ENCODE measurements around the gene FAM124B. TPM values are rescaled to one million over a fixed set of nuclear protein-coding genes. Genes with fewer than 3 reads are reported as not detected.

Gene FAM124B
- total and polyA plus RNA-seq, 2 of the 8 experiments (the other 6 are each of a cell fraction or from before 2014, with no cell fraction given), result 2.1 to 2.6 TPM

- no peak overlapping the region for H3K18ac ChIP-seq (ENCODE audit: extremely low read depth, low read length)
- TF ChIP-seq CBX8 (IDR thresholded peaks at IDR 0.05; ENCODE audit: borderline replicate concordance, low read depth, low read length), result no peak
- TF ChIP-seq CHD1 (IDR thresholded peaks at IDR 0.05; ENCODE audit: low read depth, low read length), result no peak
- no peak for TF ChIP-seq JUN (IDR thresholded peaks at IDR 0.05; ENCODE audit: low read depth, low read length)
- TF ChIP-seq YY1 (IDR thresholded peaks at IDR 0.05; ENCODE audit: low read depth, low read length), result no peak
- no peak for TF ChIP-seq POLR2A (IDR thresholded peaks at IDR 0.05; ENCODE audit: control extremely low read depth in 1 of 2, low read depth in 2 of 2, low read length in 2 of 2)
- no peak for TF ChIP-seq CBX5 (IDR thresholded peaks at IDR 0.05; ENCODE audit: low read depth, low read length)
- no peak for TF ChIP-seq RFX5 (IDR thresholded peaks at IDR 0.05; ENCODE audit: borderline replicate concordance, low read depth, low read length)
- no peak for TF ChIP-seq SIRT6 (IDR thresholded peaks at IDR 0.05; ENCODE audit: low read length)
- TF ChIP-seq TAF1 (IDR thresholded peaks at IDR 0.05; ENCODE audit: low read depth, low read length), result no peak
- no peak for TF ChIP-seq GABPA (IDR thresholded peaks at IDR 0.05; ENCODE audit: borderline replicate concordance, insufficient read depth, low read length)
- TF ChIP-seq TCF12 (IDR thresholded peaks at IDR 0.05; ENCODE audit: low read depth, low read length), result no peak
- no peak for TF ChIP-seq KDM5A (IDR thresholded peaks at IDR 0.05; ENCODE audit: low read length)
Observed at GRCh38 chr2:224417361-224417729, 15.4 kb upstream of the FAM124B start.

More at GRCh38 chr2:224417361-224417729, 15.4 kb upstream of the FAM124B start:
- FAIRE-seq, result no peak
- no peak overlapping the region for H3K56ac ChIP-seq (replicated peaks; ENCODE audit: insufficient read length, low read depth, low read length)
- H2BK120ac ChIP-seq (replicated peaks; ENCODE audit: low read depth, low read length), result no peak overlapping the region
- no peak overlapping the region for H3K9ac ChIP-seq (replicated peaks in 1 of 4; ENCODE audit: extremely low read depth in 1 of 4, low read depth in 3 of 4, low read length in 3 of 4)
- H4K5ac ChIP-seq (ENCODE audit: insufficient read length, low read depth, low read length), result no peak overlapping the region
- WGBS, 2 experiments (ENCODE audit: extremely low coverage in 1 of 2, insufficient coverage in 1 of 2, insufficient read length in 1 of 2, insufficient replicate concordance in 2 of 2, low coverage in 1 of 2, low lambda C conversion rate in 2 of 2, missing lambda C conversion rate in 1 of 2), result 42% methylated on average over 1 of the region's 1 CpG; no CpG with 5 or more reads in 1 of the 2 experiments
- no peak overlapping the region for H3K14ac ChIP-seq (ENCODE audit: insufficient read length)
- no peak overlapping the region for H4K8ac ChIP-seq (ENCODE audit: extremely low read depth, insufficient read depth, low read length)
- ChIA-PET CTCF (ENCODE audit: partially characterized antibody) (interaction anchor here (0.5 to 0.8 kb wide), 3 partner anchors 45 to 230 kb away, joined by 3 to 4 read pairs (median 3); no protein-coding TSS in a partner anchor), POLR2A (ENCODE audit: partially characterized antibody) (interaction anchor here (0.7 to 2.1 kb wide), 2 partner anchors 13 to 32 kb away, joined by 3 to 6 read pairs; no protein-coding TSS in a partner anchor)
- H3K4me2 ChIP-seq (ENCODE audit: insufficient read depth in 1 of 2, low read depth in 2 of 2, low read length in 2 of 2), result no peak overlapping the region
- no peaks in the 10 kb centered on the region for H3K79me1 ChIP-seq (ENCODE audit: low read depth, low read length)
- no peaks in the 10 kb centered on the region for H3K36me3 ChIP-seq (ENCODE audit: control insufficient read depth in 2 of 4, insufficient read depth in 4 of 4, low read length in 3 of 4)
- no peak overlapping the region for H3K4me3 ChIP-seq (ENCODE audit: extremely low read depth in 1 of 4, insufficient read depth in 2 of 4, low read depth in 3 of 4, low read length in 4 of 4)
- no peaks in the 10 kb centered on the region for H3K27me3 ChIP-seq (replicated peaks in 1 of 4; ENCODE audit: control insufficient read depth in 3 of 4, extremely low read depth in 1 of 4, insufficient read depth in 3 of 4, low read length in 3 of 4)
- 0 out of 4 replicates have a peak, but pooled peaks cover 0 to 2% of the 10 kb centered on the region in 2 experiments for H3K9me3 ChIP-seq (ENCODE audit: insufficient read depth in 2 of 2, low read depth in 1 of 2, low read length in 1 of 2)
- no peaks in the 10 kb centered on the region for H3K79me2 ChIP-seq (ENCODE audit: control insufficient read depth in 1 of 2, insufficient read depth in 2 of 2, low read length in 2 of 2)
- no peak overlapping the region for H3K27ac ChIP-seq (ENCODE audit: low read depth, low read length)
- H3K23ac ChIP-seq (ENCODE audit: insufficient read length), result no peak overlapping the region
- peaks cover 0 to 4% (median 0%) of the 10 kb centered on the region in 4 experiments; a peak in 1 of 7 replicates for H3K4me1 ChIP-seq (replicated peaks in 1 of 4; ENCODE audit: control insufficient read depth in 3 of 4, insufficient read depth in 4 of 4, low read length in 3 of 4)
- H3K23me2 ChIP-seq (ENCODE audit: low read depth, low read length), result no peaks in the 10 kb centered on the region
- no peak overlapping the region for H2BK5ac ChIP-seq (ENCODE audit: low read depth, low read length)
- DNase-seq (ENCODE audit: low read depth in 1 of 2, low spot score in 2 of 2), result no peak
- H3K4ac ChIP-seq (replicated peaks; ENCODE audit: insufficient read length, low read depth, low read length), result no peak overlapping the region
- no peaks in the 10 kb centered on the region for H4K20me1 ChIP-seq (replicated peaks in 1 of 2; ENCODE audit: control insufficient read depth in 1 of 2, insufficient read depth in 2 of 2, low read length in 2 of 2)
- H2BK12ac ChIP-seq (ENCODE audit: low read depth, low read length), result no peak overlapping the region
- H2AFZ ChIP-seq (ENCODE audit: low read length), result no peak overlapping the region
- H2BK20ac ChIP-seq (ENCODE audit: low read length), result no peak overlapping the region
- no peak overlapping the region for H2AK5ac ChIP-seq (ENCODE audit: low read depth, low read length)
- no peak overlapping the region for H2BK15ac ChIP-seq (ENCODE audit: low read length)
- no peak overlapping the region for H4K91ac ChIP-seq (replicated peaks; ENCODE audit: insufficient read length, low read length)

Data from H1 (cell line).